Neural progenitor cell (in vitro differentiated cells): ENCODE results near the gene TRAPPC12. TPM values are rescaled to one million over a fixed set of nuclear protein-coding genes. Genes with fewer than 3 reads are reported as not detected.
A peak's percentile ranks its signal among the peaks of the same experiment; 100 is the strongest.

ENCODE experiments used
- DNase-seq: peaks from one replicate; pipeline ENCODE4 v3.0.0-alpha.2; 2016; ENCODE audit warnings: low spot score
- H2AFZ ChIP-seq: fragments of 200-600 bp; sonication (generic); replicated peaks from 2 replicates; pipeline ENCODE4 v1.6.1; 2016; ENCODE audit warnings: antibody characterized with exemption
- H3F3A ChIP-seq: fragments of 200-600 bp; sonication (generic); 2 replicates; pipeline ENCODE4 v1.6.1; 2016; ENCODE audit warnings: antibody characterized with exemption, low read depth
- H3K27ac ChIP-seq: fragments of 200-600 bp; sonication (generic); 2 replicates; pipeline ENCODE4 v1.5.1; 2016; ENCODE audit warnings: mild to moderate bottlenecking
- H3K27me3 ChIP-seq: fragments of 200-600 bp; sonication (generic); 2 replicates; pipeline ENCODE4 v1.6.1; 2016; ENCODE audit warnings: mild to moderate bottlenecking, moderate library complexity
- H3K36me3 ChIP-seq: fragments of 200-600 bp; sonication (generic); 2 replicates; pipeline ENCODE4 v1.5.1; 2016
- H3K4me1 ChIP-seq: fragments of 200-600 bp; sonication (generic); 2 replicates; pipeline ENCODE4 v1.6.1; 2016; ENCODE audit warnings: mixed run types
- H3K4me2 ChIP-seq: fragments of 200-600 bp; sonication (generic); 2 replicates; pipeline ENCODE4 v1.6.1; 2016
- H3K4me3 ChIP-seq: fragments of 200-600 bp; sonication (generic); 2 replicates; pipeline ENCODE4 v1.5.1; 2016
- H3K79me2 ChIP-seq: fragments of 200-600 bp; sonication (generic); 2 replicates; pipeline ENCODE4 v1.6.1; 2016; ENCODE audit warnings: low read depth
- H3K9ac ChIP-seq: fragments of 200-600 bp; sonication (generic); 2 replicates; pipeline ENCODE4 v1.6.1; 2016
- H3K9me3 ChIP-seq: fragments of 200-600 bp; sonication (generic); 2 replicates; pipeline ENCODE4 v1.5.1; 2016; ENCODE audit warnings: low read depth
- H4K20me1 ChIP-seq: fragments of 200-600 bp; sonication (generic); 2 replicates; pipeline ENCODE4 v1.6.1; 2016; ENCODE audit warnings: low read depth
- H3K27ac Mint-ChIP-seq: 3 replicates; pipeline ENCODE4 v1.8.0; 2021; ENCODE audit warnings: mixed read lengths
- H3K27me3 Mint-ChIP-seq: 2 replicates; pipeline ENCODE4 v1.8.0; 2022; ENCODE audit warnings: low read depth, mild to moderate bottlenecking, inconsistent platforms, moderate library complexity, mixed read lengths; ENCODE audit not compliant: insufficient read depth
- H3K36me3 Mint-ChIP-seq: 3 replicates; pipeline ENCODE4 v1.8.0; 2021; ENCODE audit warnings: mixed read lengths
- H3K4me1 Mint-ChIP-seq: 3 replicates; pipeline ENCODE4 v1.8.0; 2021; ENCODE audit warnings: mixed read lengths
- H3K4me3 Mint-ChIP-seq: 3 replicates; pipeline ENCODE4 v1.8.0; 2021; ENCODE audit warnings: mild to moderate bottlenecking, moderate library complexity, mixed read lengths
- H3K9me3 Mint-ChIP-seq: 3 replicates; pipeline ENCODE4 v1.8.0; 2020; ENCODE audit warnings: mixed read lengths
- CTCF ChIP-seq: fragments of 200-600 bp; sonication (generic); IDR thresholded peaks from 2 replicates; pipeline ENCODE4 v1.5.1; 2017; ENCODE audit warnings: antibody characterized with exemption, mild to moderate bottlenecking
- EZH2 ChIP-seq: fragments of 200-600 bp; sonication (generic); IDR thresholded peaks from 2 replicates; pipeline ENCODE4 v1.6.1; 2017; ENCODE audit warnings: antibody characterized with exemption, mild to moderate bottlenecking, moderate library complexity
- EZH2phosphoT487 ChIP-seq: fragments of 200-600 bp; sonication (generic); IDR thresholded peaks from 2 replicates; pipeline ENCODE4 v1.6.1; 2017; ENCODE audit warnings: antibody characterized with exemption
- total RNA-seq: library from RNA; depleted of rRNA; stranded (reverse); fragments of >200 nt; gene quantifications from 2 replicates; pipeline ENCODE4 v1.2.3, GENCODE V29; 2015; ENCODE audit warnings: low replicate concordance

TRAPPC12 gene
- total RNA-seq, 1 donor from 2014 or later = 59.5 TPM

DNA sequence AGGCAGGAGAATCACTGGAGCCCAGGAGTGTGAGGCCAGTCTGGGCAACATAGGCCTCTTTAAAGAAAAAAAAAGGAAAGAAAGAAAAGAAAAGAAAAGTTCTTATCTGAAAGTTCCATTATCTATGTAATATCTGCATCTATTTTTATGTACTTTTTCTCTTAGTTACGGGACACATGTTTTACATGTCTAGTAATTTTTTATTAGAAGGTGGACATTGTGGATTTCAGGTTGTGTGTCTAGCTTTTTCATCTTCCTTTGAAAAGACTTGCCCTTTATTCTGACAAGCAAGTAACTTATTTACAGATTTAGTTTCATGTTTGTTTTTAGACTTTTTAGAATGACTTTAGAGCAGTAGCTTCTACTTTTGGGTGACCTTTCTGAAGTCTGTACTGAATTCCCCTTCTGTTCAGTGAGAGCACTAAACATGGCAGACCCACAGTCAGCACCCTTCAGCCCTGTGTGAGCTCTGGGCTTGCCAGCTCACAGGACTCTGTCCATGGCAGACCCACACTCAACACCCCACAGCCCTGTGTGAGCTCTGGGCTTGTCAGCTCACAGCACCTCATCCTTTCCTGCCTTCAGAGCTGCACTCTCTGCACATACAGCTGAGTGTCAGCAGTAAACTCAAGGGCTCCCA, 17.5 kb downstream of the TRAPPC12 start:
- Histone ChIP-seq H3F3A (peaks cover 14% of the 10 kb centered on the region), H2AFZ (no peak overlapping the region), H3K4me1 (peaks cover 15% of the 10 kb centered on the region), H3K4me2 (no peak overlapping the region), H3K27ac (no peak overlapping the region), H3K9me3 (peaks cover 13% of the 10 kb centered on the region), H3K27me3 (no peaks in the 10 kb centered on the region), H3K4me3 (no peak overlapping the region), H3K79me2 (peaks cover 23% of the 10 kb centered on the region), H3K36me3 (peaks cover 26% of the 10 kb centered on the region), H4K20me1 (peaks cover 28% of the 10 kb centered on the region), H3K9ac (no peak overlapping the region)
- H3K36me3 Mint-ChIP-seq = peaks cover 55% of the 10 kb centered on the region
- H3K27me3 Mint-ChIP-seq = peaks cover 4% of the 10 kb centered on the region
- peaks cover 27% of the 10 kb centered on the region for H3K4me1 Mint-ChIP-seq
- TF ChIP-seq EZH2 (no peak), EZH2phosphoT487 (no peak), CTCF (no peak)
- peaks cover 35% of the 10 kb centered on the region for H3K9me3 Mint-ChIP-seq
- no peak overlapping the region for H3K27ac Mint-ChIP-seq
- DNase-seq = no peak
- H3K4me3 Mint-ChIP-seq = no peak overlapping the region

GRCh38 chr2:3398857-3399256, 19.4 kb downstream of the TRAPPC12 start:
- H3K4me1 Mint-ChIP-seq = peaks cover 27% of the 10 kb centered on the region
- H3K4me3 Mint-ChIP-seq = peak overlapping the region; percentile 63
- peaks cover 34% of the 10 kb centered on the region for H3K9me3 Mint-ChIP-seq
- TF ChIP-seq EZH2phosphoT487 = no peak
- TF ChIP-seq CTCF = peak; percentile 17
- peaks cover 43% of the 10 kb centered on the region for H3K36me3 Mint-ChIP-seq
- no peak overlapping the region for H3K4me3 ChIP-seq
- H3K4me2 ChIP-seq = peak overlapping the region; percentile 67
- no peak overlapping the region for H3K9ac ChIP-seq
- H3K27ac Mint-ChIP-seq = peak overlapping the region; percentile 46
- H3K27ac ChIP-seq = no peak overlapping the region
- H3K27me3 ChIP-seq = no peaks in the 10 kb centered on the region
- H3K27me3 Mint-ChIP-seq = peaks cover 4% of the 10 kb centered on the region
- peaks cover 26% of the 10 kb centered on the region for H3K36me3 ChIP-seq
- peaks cover 15% of the 10 kb centered on the region for H3K4me1 ChIP-seq
- DNase-seq = peak; percentile 20
- H3K79me2 ChIP-seq = peaks cover 23% of the 10 kb centered on the region
- H3F3A ChIP-seq = peaks cover 14% of the 10 kb centered on the region
- H3K9me3 ChIP-seq = peaks cover 13% of the 10 kb centered on the region
- H4K20me1 ChIP-seq = peaks cover 28% of the 10 kb centered on the region
- no peak overlapping the region for H2AFZ ChIP-seq

GRCh38 chr2:3399381-3399780, 19.9 kb downstream of the TRAPPC12 start:
- Mint-ChIP-seq H3K27ac (peak overlapping the region; percentile 96), H3K36me3 (peaks cover 44% of the 10 kb centered on the region), H3K27me3 (peaks cover 3% of the 10 kb centered on the region), H3K4me1 (peaks cover 27% of the 10 kb centered on the region), H3K4me3 (peak overlapping the region; percentile 73), H3K9me3 (peaks cover 31% of the 10 kb centered on the region)
- TF ChIP-seq CTCF (no peak), EZH2 (no peak), EZH2phosphoT487 (no peak)
- Histone ChIP-seq H3K79me2 (peaks cover 23% of the 10 kb centered on the region), H3F3A (peaks cover 14% of the 10 kb centered on the region), H3K27ac (no peak overlapping the region), H2AFZ (no peak overlapping the region), H3K9ac (no peak overlapping the region), H3K36me3 (peaks cover 26% of the 10 kb centered on the region), H3K4me2 (peak overlapping the region; percentile 67), H3K4me3 (peak overlapping the region; percentile 3), H3K9me3 (peaks cover 13% of the 10 kb centered on the region), H4K20me1 (peaks cover 28% of the 10 kb centered on the region), H3K27me3 (no peaks in the 10 kb centered on the region), H3K4me1 (peaks cover 15% of the 10 kb centered on the region)
- no peak for DNase-seq
